Ovary (tissue), 3 donors: Measurements from ENCODE around the gene PTAR1.

Experiments used
- CTCF ChIP-seq, 3 donors: fragments of 450-650 bp in 2 of 3; fragments of 200-600 bp in 1 of 3; IDR thresholded peaks; one replicate each; pipeline versions ENCODE4 v1.5.1 to v1.8.0; 2016 to 2022; ENCODE audit warnings: antibody characterized with exemption in 3 of 3, mild to moderate bottlenecking in 1 of 3
- EP300 ChIP-seq: sonication (generic); formaldehyde crosslinking; IDR thresholded peaks from one replicate; pipeline ENCODE4 v1.6.1; 2017; ENCODE audit warnings: antibody characterized with exemption
- POLR2A ChIP-seq: fragments of 450-650 bp; IDR thresholded peaks from one replicate; pipeline ENCODE4 v1.6.1; 2017; ENCODE audit warnings: antibody characterized with exemption, mild to moderate bottlenecking, moderate library complexity
- donor health status: DM: no; HTN: no; CAD: no.

- no peak for TF ChIP-seq CTCF (IDR thresholded peaks at IDR 0.05)
- no peak for TF ChIP-seq EP300
- TF ChIP-seq POLR2A = no peak
Observed at GRCh38 chr9:69746859-69747560, 12.8 kb downstream of the PTAR1 start.
